SK-N-SH treated with all-trans-retinoic acid at 6 μM for 48 hours (cell line): ENCODE data around the gene GLRX.
"Not testable (repeated sequence)": the region's sequence is repeated elsewhere in the genome, so short reads cannot be mapped to it uniquely, and the experiment has no call there.

Source experiments
- CSRNP3 ChIP-seq: fragments of 250-450 bp; sonication (Bioruptor Pico); IDR thresholded peaks from 2 replicates; pipeline ENCODE4 v1.5.1; 2021; ENCODE audit warnings: mild to moderate bottlenecking, moderate library complexity
- ZNF565 ChIP-seq: fragments of 450-650 bp; formaldehyde crosslinking; conservative IDR thresholded peaks from 2 replicates; pipeline ENCODE4 v1.5.0; 2020; ENCODE audit warnings: low read depth, mild to moderate bottlenecking, moderate library complexity
- TF ChIP-seq, protein P1 (sequence below): fragments of 250-450 bp; sonication (Bioruptor Pico); IDR thresholded peaks from 2 replicates; pipeline ENCODE4 v1.8.0; 2020; ENCODE audit warnings: mild to moderate bottlenecking, moderate library complexity, borderline replicate concordance

DNA sequence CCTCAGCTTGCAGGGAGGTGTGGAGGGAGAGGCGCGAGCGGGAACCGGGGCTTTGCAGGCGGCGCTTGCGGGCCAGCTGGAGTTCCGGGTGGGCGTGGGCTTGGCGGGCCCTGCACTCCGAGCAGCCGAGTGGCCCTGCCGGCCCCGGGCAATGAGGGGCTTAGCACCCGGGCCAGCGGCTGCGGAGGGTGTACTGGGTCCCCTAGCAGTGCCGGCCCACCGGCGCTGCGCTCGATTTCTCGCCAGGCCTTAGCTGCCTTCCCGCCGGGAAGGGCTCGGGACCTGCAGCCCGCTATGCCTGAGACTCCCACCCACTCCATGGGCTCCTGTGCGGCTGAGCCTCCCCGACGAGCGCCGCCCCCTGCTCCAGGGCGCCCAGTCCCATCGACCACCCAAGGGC, 28.6 kb upstream of the GLRX start:
- TF ChIP-seq ZNF565 (CRISPR knock-in tag); CSRNP3: not testable (repeated sequence)
- TF ChIP-seq, protein P1, sequence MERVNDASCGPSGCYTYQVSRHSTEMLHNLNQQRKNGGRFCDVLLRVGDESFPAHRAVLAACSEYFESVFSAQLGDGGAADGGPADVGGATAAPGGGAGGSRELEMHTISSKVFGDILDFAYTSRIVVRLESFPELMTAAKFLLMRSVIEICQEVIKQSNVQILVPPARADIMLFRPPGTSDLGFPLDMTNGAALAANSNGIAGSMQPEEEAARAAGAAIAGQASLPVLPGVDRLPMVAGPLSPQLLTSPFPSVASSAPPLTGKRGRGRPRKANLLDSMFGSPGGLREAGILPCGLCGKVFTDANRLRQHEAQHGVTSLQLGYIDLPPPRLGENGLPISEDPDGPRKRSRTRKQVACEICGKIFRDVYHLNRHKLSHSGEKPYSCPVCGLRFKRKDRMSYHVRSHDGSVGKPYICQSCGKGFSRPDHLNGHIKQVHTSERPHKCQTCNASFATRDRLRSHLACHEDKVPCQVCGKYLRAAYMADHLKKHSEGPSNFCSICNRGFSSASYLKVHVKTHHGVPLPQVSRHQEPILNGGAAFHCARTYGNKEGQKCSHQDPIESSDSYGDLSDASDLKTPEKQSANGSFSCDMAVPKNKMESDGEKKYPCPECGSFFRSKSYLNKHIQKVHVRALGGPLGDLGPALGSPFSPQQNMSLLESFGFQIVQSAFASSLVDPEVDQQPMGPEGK (CRISPR knock-in tag) = not testable (repeated sequence)
